Skeletal muscle tissue (tissue), 4 donors: ENCODE measurements around the gene ZFP57. TPM values are rescaled to one million over a fixed set of nuclear protein-coding genes. Genes with fewer than 3 reads are reported as not detected.
"Not testable (repeated sequence)": the region's sequence is repeated elsewhere in the genome, so short reads cannot be mapped to it uniquely, and the experiment has no call there.

Source experiments
- H3K27ac ChIP-seq: one replicate; pipeline ENCODE4 v1.7.0; 2013; ENCODE audit warnings: mild to moderate bottlenecking, low read depth, low read length, inconsistent platforms
- H3K27me3 ChIP-seq, 3 donors: one replicate each; pipeline ENCODE4 v1.7.0; 2013; ENCODE audit warnings: low read length in 3 of 3; ENCODE audit not compliant: control insufficient read depth in 3 of 3, insufficient read depth in 3 of 3
- H3K36me3 ChIP-seq, 3 donors: one replicate each; pipeline ENCODE4 v1.7.0; 2013; ENCODE audit warnings: low read length in 3 of 3; ENCODE audit not compliant: control insufficient read depth in 3 of 3, insufficient read depth in 3 of 3
- H3K4me1 ChIP-seq, 3 donors: one replicate each; pipeline ENCODE4 v1.7.0; 2013; ENCODE audit warnings: low read length in 3 of 3, mild to moderate bottlenecking in 3 of 3; ENCODE audit not compliant: control insufficient read depth in 3 of 3, insufficient read depth in 3 of 3
- H3K4me3 ChIP-seq, 3 donors: one replicate each; pipeline ENCODE4 v1.7.0; 2013; ENCODE audit warnings: low read length in 3 of 3
- H3K9ac ChIP-seq, 3 donors: one replicate each; pipeline ENCODE4 v1.7.0; 2013; ENCODE audit warnings: low read length in 3 of 3, mild to moderate bottlenecking in 3 of 3, moderate library complexity in 2 of 3, low read depth in 1 of 3
- H3K9me3 ChIP-seq, 3 donors: one replicate each; pipeline ENCODE4 v1.7.0; 2013; ENCODE audit warnings: low read length in 3 of 3; ENCODE audit not compliant: control insufficient read depth in 3 of 3
- total RNA-seq: library from RNA; depleted of rRNA; stranded (reverse); fragments of >200 nt; gene quantifications from one replicate; pipeline ENCODE4 v1.2.3, GENCODE V29; 2014
- donor health status: Osteomylitis.

Gene ZFP57
- total RNA-seq, 1 donor from 2014 or later, result not detected

- H3K27ac ChIP-seq, result no peak overlapping the region
- no peaks in the 10 kb centered on the region for H3K9me3 ChIP-seq
- peaks cover 0 to 11% (median 6%) of the 10 kb centered on the region in 3 donors for H3K27me3 ChIP-seq
Measured at GRCh38 chr6:29674008-29674407, 6.9 kb downstream of the ZFP57 start.

GRCh38 chr6:29673161-29673560 is 7.8 kb downstream of the ZFP57 start:
- Histone ChIP-seq H3K27me3 (peaks cover 0 to 11% (median 9%) of the 10 kb centered on the region in 3 donors), H3K27ac (no peak overlapping the region), H3K9ac (no peak overlapping the region), H3K4me3 (no peak overlapping the region), H3K9me3 (no peaks in the 10 kb centered on the region), H3K36me3 (no peaks in the 10 kb centered on the region), H3K4me1 (no peaks in the 10 kb centered on the region)

More at GRCh38 chr6:29674008-29674407, 6.9 kb downstream of the ZFP57 start:
- Histone ChIP-seq H3K36me3 (no peaks in the 10 kb centered on the region), H3K4me3 (no peak overlapping the region), H3K9ac (no peak overlapping the region), H3K4me1 (no peaks in the 10 kb centered on the region)

GRCh38 chr6:29672116-29672515 is 8.8 kb downstream of the ZFP57 start:
- H3K27me3 ChIP-seq, result peaks cover 3 to 12% (median 11%) of the 10 kb centered on the region in 3 donors
- H3K27ac ChIP-seq, H3K4me1 ChIP-seq, H3K36me3 ChIP-seq, H3K9ac ChIP-seq, H3K4me3 ChIP-seq, H3K9me3 ChIP-seq: not testable (repeated sequence)

GRCh38 chr6:29671026-29671425 is 9.9 kb downstream of the ZFP57 start:
- H3K36me3 ChIP-seq, result no peaks in the 10 kb centered on the region

GRCh38 chr6:29667158-29667557 is 13.8 kb downstream of the ZFP57 start:
- H3K9me3 ChIP-seq, result no peaks in the 10 kb centered on the region
- H3K4me3 ChIP-seq, result no peak overlapping the region
- H3K36me3 ChIP-seq, result no peaks in the 10 kb centered on the region
- H3K9ac ChIP-seq, result no peak overlapping the region
- H3K4me1 ChIP-seq, result no peaks in the 10 kb centered on the region
- peaks cover 17 to 25% (median 20%) of the 10 kb centered on the region in 3 donors for H3K27me3 ChIP-seq
- no peak overlapping the region for H3K27ac ChIP-seq

More at GRCh38 chr6:29671026-29671425, 9.9 kb downstream of the ZFP57 start:
- H3K9ac ChIP-seq, result no peak overlapping the region
- no peak overlapping the region for H3K4me3 ChIP-seq
- no peaks in the 10 kb centered on the region for H3K4me1 ChIP-seq
- H3K9me3 ChIP-seq, result no peaks in the 10 kb centered on the region
- no peak overlapping the region for H3K27ac ChIP-seq
- H3K27me3 ChIP-seq, result peaks cover 5 to 16% (median 11%) of the 10 kb centered on the region in 3 donors

GRCh38 chr6:29666826-29667130 is 14.2 kb downstream of the ZFP57 start:
- H3K27me3 ChIP-seq, result peaks cover 18 to 29% (median 20%) of the 10 kb centered on the region in 3 donors
- no peak overlapping the region for H3K4me3 ChIP-seq
- H3K9me3 ChIP-seq, result no peaks in the 10 kb centered on the region
- no peaks in the 10 kb centered on the region for H3K36me3 ChIP-seq
- no peak overlapping the region for H3K9ac ChIP-seq
- H3K4me1 ChIP-seq, result no peaks in the 10 kb centered on the region
- H3K27ac ChIP-seq, result no peak overlapping the region

DNA sequence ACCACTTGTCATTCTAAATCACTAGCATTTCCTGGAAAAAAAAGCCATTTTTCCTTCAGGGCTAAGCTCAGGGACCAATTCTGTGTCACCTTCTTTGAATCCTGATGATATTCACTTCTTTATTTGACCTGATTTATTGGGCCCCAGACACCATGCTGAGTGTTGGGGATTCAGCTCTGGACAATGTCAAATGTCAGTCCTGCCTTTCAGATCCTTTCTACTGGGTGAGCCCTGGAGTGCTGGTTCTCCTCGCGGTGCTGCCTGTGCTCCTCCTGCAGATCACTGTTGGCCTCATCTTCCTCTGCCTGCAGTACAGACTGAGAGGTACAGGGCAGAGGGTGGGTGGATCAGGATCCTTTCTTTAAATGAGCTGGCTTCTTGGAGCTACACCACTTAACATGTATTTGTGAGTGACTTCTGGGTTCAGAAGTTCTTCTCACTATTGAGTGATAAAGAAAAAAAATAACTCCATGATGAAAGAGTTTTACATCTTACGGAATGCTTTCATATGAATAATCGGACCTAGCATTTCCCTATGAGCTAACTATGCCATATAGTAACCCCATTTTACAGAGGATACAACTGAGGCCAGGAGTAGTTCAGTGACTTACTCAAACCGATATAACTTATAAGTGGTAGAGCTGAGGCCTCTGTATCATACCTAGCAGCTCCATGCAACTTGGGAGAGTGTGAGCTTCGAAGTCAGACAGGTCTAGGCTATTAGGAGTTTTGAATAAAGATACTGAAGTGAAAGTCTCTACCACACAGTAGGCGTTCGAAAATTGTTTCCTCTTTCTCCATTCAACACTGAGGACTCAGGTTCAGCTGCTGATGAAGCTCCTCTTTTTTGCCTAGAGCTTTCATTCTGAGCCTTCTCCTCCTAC is 14.8 kb downstream of the ZFP57 start:
- Histone ChIP-seq H3K36me3 (no peaks in the 10 kb centered on the region), H3K9me3 (no peaks in the 10 kb centered on the region), H3K9ac (no peak overlapping the region), H3K4me1 (no peaks in the 10 kb centered on the region), H3K27me3 (peaks cover 20 to 32% (median 20%) of the 10 kb centered on the region in 3 donors), H3K27ac (no peak overlapping the region), H3K4me3 (no peak overlapping the region)

DNA sequence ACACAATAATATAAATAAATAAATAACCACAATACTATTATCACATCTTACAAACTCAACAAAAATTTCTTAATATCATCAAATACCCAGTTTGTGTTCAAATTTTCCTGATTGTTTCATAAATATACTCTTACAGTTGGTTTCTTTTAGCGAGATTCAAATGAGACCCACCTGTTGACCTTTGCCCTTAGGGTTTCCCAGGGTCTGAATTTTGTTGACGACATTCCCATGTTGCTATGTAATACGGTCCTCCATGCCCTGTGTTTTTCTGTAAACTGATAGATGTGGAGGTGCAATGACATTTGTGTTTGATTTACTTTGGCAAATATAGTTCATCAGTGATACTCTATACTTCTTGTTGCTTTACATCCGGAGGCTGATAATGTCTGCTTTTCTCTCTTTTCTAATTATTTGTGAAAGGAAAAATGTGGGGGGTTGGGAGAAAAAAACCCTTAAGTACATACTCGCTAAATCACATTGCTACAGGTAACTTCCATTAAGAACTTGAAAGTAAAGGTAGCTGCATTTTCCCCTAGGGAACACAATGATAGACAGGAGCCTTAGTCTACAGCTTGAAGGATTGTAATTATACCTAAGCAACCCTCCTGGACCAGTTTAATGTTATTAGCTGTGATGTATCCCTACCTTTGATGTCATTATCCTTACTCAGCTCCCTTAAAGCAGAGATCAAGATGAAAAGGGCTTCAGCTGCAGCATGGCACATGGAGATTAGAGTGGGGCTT is 17.5 kb downstream of the ZFP57 start:
- H3K4me3 ChIP-seq, result no peak overlapping the region
- no peak overlapping the region for H3K27ac ChIP-seq
- no peak overlapping the region for H3K9ac ChIP-seq
- H3K4me1 ChIP-seq, result no peaks in the 10 kb centered on the region
- H3K27me3 ChIP-seq, result peaks cover 10 to 32% (median 17%) of the 10 kb centered on the region in 3 donors
- H3K9me3 ChIP-seq, result no peaks in the 10 kb centered on the region
- no peaks in the 10 kb centered on the region for H3K36me3 ChIP-seq

DNA sequence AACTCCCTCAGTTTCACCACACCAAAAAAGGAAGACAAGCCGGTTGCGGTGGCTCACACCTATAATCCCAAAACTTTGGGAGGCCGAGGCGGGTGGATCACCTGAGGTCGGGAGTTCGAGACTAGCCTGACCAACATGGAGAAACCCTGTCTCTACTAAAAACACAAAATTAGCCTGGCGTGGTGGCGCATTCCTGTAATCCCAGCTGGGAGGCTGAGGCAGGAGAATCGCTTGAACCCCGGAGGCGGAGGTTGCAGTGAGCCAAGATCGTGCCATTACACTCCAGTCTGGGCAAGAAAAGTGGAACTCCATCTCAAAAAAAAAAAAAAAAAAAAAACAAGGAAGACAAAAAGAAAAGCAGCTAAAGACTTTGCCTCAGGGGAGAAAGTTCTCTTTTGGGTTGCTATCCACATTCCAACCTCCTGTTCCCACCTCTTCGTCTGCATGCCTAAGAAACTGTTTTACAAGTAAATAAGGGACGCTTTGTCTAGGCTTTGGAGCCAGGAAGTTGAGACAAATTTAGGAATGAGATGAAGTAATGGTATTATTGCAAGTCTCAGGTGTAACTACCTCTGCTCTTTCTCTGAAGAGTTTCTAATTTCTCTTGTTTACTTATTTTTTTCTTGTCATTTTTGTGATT is 19.3 kb downstream of the ZFP57 start:
- H3K27me3 ChIP-seq, result peaks cover 8 to 27% (median 16%) of the 10 kb centered on the region in 3 donors
- H3K27ac ChIP-seq, H3K9ac ChIP-seq, H3K4me3 ChIP-seq, H3K9me3 ChIP-seq, H3K36me3 ChIP-seq, H3K4me1 ChIP-seq: not testable (repeated sequence)

- H3K9ac ChIP-seq, result no peak overlapping the region
- H3K9me3 ChIP-seq, result no peaks in the 10 kb centered on the region
- H3K36me3 ChIP-seq, result no peaks in the 10 kb centered on the region
- H3K4me1 ChIP-seq, result no peaks in the 10 kb centered on the region
- H3K27me3 ChIP-seq, result peaks cover 7 to 27% (median 16%) of the 10 kb centered on the region in 3 donors
- no peak overlapping the region for H3K27ac ChIP-seq
- no peak overlapping the region for H3K4me3 ChIP-seq
Measured at GRCh38 chr6:29661071-29661470, 19.9 kb downstream of the ZFP57 start.
